PC-9 (cell line): Measurements from ENCODE around the gene RAB1B. TPM values are rescaled to one million over a fixed set of nuclear protein-coding genes. Genes with fewer than 3 reads are reported as not detected.
"Not testable (repeated sequence)": the region's sequence is repeated elsewhere in the genome, so short reads cannot be mapped to it uniquely, and the experiment has no call there.

ENCODE experiments used
- BruUV-seq: library from RNA; stranded (reverse); fragments of 400-500 nt; replicated peaks from 2 replicates; lab custom pipeline; 2021; lab: Mats Ljungman, UMichigan
- CTCF ChIA-PET: fragments of 300-600 bp; sonication (Branson Sonifier 250); formaldehyde crosslinking; loops from one replicate; lab custom pipeline; 2022; ENCODE audit warnings: antibody characterized with exemption; lab: Charles Lee
- POLR2A ChIA-PET: fragments of 300-600 bp; sonication (Branson Sonifier 250); formaldehyde crosslinking; loops from one replicate; lab custom pipeline; 2022; ENCODE audit warnings: antibody characterized with exemption; ENCODE audit not compliant: unreplicated experiment; lab: Charles Lee
- DNase-seq, 2 experiments: peaks; one replicate each; pipeline versions ENCODE4 v3.0.0 to v3.0.0-alpha.2; 2015 to 2022; ENCODE audit warnings: mixed read lengths in 1 of 2
- H2AFZ ChIP-seq: fragments of 200-600 bp; sonication (generic); 2 replicates; pipeline ENCODE4 v1.8.1; 2017; ENCODE audit warnings: antibody characterized with exemption
- H3F3A ChIP-seq: fragments of 200-600 bp; sonication (generic); 2 replicates; pipeline ENCODE4 v1.8.1; 2017; ENCODE audit warnings: antibody characterized with exemption, mild to moderate bottlenecking, low read depth; ENCODE audit not compliant: insufficient read depth
- H3K27ac ChIP-seq: fragments of 200-600 bp; sonication (generic); 2 replicates; pipeline ENCODE4 v1.6.1; 2016; ENCODE audit warnings: mixed run types
- H3K27me3 ChIP-seq: fragments of 200-600 bp; sonication (generic); 2 replicates; pipeline ENCODE4 v1.6.1; 2016; ENCODE audit warnings: low read depth, mixed run types; ENCODE audit not compliant: insufficient read depth
- H3K36me3 ChIP-seq: fragments of 200-600 bp; sonication (generic); 2 replicates; pipeline ENCODE4 v1.6.1; 2016; ENCODE audit warnings: low read depth, mixed run types
- H3K4me1 ChIP-seq: fragments of 200-600 bp; sonication (generic); replicated peaks from 2 replicates; pipeline ENCODE4 v1.6.1; 2016; ENCODE audit warnings: mixed run types; ENCODE audit not compliant: insufficient read depth
- H3K4me2 ChIP-seq: fragments of 200-600 bp; sonication (generic); 2 replicates; pipeline ENCODE4 v1.6.1; 2017; ENCODE audit warnings: mixed run types
- H3K4me3 ChIP-seq: fragments of 200-600 bp; sonication (generic); 2 replicates; pipeline ENCODE4 v1.6.1; 2016; ENCODE audit warnings: mixed run types
- H3K79me2 ChIP-seq: fragments of 200-600 bp; sonication (generic); 2 replicates; pipeline ENCODE4 v1.6.1; 2017; ENCODE audit warnings: low read depth, mixed run types
- H3K9me2 ChIP-seq: fragments of 200-600 bp; sonication (generic); 2 replicates; pipeline ENCODE4 v1.8.1; 2017; ENCODE audit warnings: mild to moderate bottlenecking; ENCODE audit not compliant: insufficient read depth
- H3K9me3 ChIP-seq: fragments of 200-600 bp; sonication (generic); 2 replicates; pipeline ENCODE4 v1.8.1; 2016; ENCODE audit warnings: low read depth; ENCODE audit not compliant: insufficient read depth
- H4K20me1 ChIP-seq: fragments of 200-600 bp; sonication (generic); 2 replicates; pipeline ENCODE4 v1.8.1; 2017; ENCODE audit not compliant: insufficient read depth
- EZH2 ChIP-seq: fragments of 200-600 bp; sonication (generic); IDR thresholded peaks from 2 replicates; pipeline ENCODE4 v1.8.0; 2017; ENCODE audit warnings: antibody characterized with exemption, low read depth
- intact Hi-C: fragments of 100-400 bp; cut with micrococcal nuclease; formaldehyde crosslinking; loops from one replicate; pipeline ENCODE4 v1.10.0; 2022; ENCODE audit not compliant: unreplicated experiment
- total RNA-seq: library from RNA; stranded (reverse); gene quantifications from 2 replicates; pipeline ENCODE4 v1.2.3, GENCODE V29; 2021
- TF ChIP-seq, protein P1 (sequence below): fragments of 200-600 bp; sonication (generic); conservative IDR thresholded peaks from 2 replicates; pipeline ENCODE4 v1.6.1; 2017; ENCODE audit warnings: mixed run types, antibody characterized with exemption, mild to moderate bottlenecking, moderate library complexity

RAB1B gene
- total RNA-seq, 1 experiment from 2014 or later: 232 TPM

DNA sequence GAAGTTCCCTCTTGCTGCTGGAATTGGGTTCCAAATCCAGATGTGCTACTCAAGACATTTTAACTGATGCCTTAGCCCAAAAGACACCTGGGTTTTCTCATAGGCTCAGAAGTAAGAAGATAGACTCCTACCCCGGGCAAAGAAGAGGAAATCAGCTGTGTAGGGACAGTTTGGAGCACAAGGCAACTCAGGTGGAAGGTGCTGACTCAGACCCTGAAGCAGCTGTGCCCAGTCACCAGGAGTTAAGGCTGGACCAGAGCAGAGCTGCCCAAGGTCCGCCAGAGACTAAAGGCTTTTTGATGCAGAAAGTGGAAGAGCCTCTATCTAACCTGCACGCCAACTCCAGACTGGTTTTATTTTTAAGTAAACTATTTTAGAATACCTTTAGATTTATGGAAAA lies 20.6 kb upstream of the RAB1B start:
- Histone ChIP-seq H3K27ac (no peak overlapping the region), H3K4me3 (no peak overlapping the region), H3K9me2 (no peaks in the 10 kb centered on the region), H3K36me3 (no peaks in the 10 kb centered on the region), H4K20me1 (no peaks in the 10 kb centered on the region), H3K4me2 (no peak overlapping the region), H3K79me2 (no peaks in the 10 kb centered on the region), H3K9me3 (no peaks in the 10 kb centered on the region), H3K4me1 (no peaks in the 10 kb centered on the region), H3K27me3 (no peaks in the 10 kb centered on the region), H2AFZ (no peak overlapping the region), H3F3A (no peaks in the 10 kb centered on the region; the same call in 1 of the 2 replicates)
- no TSS peak for BruUV-seq
- no peak for DNase-seq
- intact Hi-C loops: no loop called here
- TF ChIP-seq, protein P1, sequence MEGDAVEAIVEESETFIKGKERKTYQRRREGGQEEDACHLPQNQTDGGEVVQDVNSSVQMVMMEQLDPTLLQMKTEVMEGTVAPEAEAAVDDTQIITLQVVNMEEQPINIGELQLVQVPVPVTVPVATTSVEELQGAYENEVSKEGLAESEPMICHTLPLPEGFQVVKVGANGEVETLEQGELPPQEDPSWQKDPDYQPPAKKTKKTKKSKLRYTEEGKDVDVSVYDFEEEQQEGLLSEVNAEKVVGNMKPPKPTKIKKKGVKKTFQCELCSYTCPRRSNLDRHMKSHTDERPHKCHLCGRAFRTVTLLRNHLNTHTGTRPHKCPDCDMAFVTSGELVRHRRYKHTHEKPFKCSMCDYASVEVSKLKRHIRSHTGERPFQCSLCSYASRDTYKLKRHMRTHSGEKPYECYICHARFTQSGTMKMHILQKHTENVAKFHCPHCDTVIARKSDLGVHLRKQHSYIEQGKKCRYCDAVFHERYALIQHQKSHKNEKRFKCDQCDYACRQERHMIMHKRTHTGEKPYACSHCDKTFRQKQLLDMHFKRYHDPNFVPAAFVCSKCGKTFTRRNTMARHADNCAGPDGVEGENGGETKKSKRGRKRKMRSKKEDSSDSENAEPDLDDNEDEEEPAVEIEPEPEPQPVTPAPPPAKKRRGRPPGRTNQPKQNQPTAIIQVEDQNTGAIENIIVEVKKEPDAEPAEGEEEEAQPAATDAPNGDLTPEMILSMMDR: no peak
- no peak for TF ChIP-seq EZH2
- CTCF ChIA-PET: interaction anchor here (0.6 kb wide), 2 partner anchors 85 to 486 kb away, joined by 3 to 4 read pairs; no protein-coding TSS in a partner anchor
- POLR2A ChIA-PET: no interaction called here

DNA sequence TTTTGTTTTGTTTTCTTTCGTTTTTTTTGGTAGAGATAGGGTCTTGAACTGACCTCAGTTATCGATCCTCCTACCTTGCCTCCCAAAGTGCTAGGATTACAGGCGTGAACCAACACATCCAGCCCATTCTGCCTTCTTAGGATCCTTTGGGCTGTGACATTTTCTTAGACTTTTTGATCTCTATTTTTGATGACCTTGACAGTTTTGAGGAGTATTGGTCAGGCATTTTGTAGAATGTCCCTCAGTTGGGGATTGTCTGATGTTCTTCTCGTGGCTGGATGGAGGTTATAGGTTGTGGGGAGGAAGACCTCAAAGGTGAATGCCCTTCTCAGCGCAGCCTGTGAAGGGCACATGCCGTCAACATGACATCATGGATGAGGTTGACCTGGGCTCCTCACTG lies 19.5 kb upstream of the RAB1B start:
- DNase-seq: no peak

DNA sequence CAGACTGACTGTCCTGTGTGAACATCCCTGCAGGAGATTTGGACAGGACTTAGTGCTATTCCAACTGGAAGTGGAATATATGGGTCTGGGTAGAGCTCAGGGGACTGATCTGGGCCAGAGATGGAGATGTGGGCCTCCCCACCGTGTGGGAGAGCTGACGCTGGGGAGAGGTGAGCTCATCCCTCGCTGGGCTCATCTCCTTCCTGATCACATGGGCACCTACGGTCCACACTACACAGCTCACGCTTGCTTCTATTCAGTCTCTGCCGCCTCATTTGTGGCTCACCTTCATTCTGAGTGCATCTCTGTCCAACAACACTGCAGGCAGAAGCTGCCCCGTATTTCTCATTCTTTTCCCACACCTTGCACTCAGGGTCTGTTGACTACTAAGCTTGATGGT lies 16.6 kb upstream of the RAB1B start:
- Histone ChIP-seq H4K20me1 (no peaks in the 10 kb centered on the region), H3F3A (peaks cover 10% of the 10 kb centered on the region; the same call in 1 of the 2 replicates), H3K27me3 (no peaks in the 10 kb centered on the region), H2AFZ (no peak overlapping the region), H3K4me2 (no peak overlapping the region), H3K9me3 (no peaks in the 10 kb centered on the region), H3K9me2 (no peaks in the 10 kb centered on the region), H3K79me2 (no peaks in the 10 kb centered on the region), H3K4me3 (no peak overlapping the region), H3K4me1 (0 out of 2 replicates have a peak, but pooled peaks cover 2% of the 10 kb centered on the region), H3K36me3 (no peaks in the 10 kb centered on the region), H3K27ac (no peak overlapping the region)
- POLR2A ChIA-PET: interaction anchor here (0.5 kb wide), 1 partner anchor 43 kb away, joined by 6 read pairs; no protein-coding TSS in a partner anchor
- no peak for DNase-seq
- no TSS peak for BruUV-seq
- CTCF ChIA-PET: no interaction called here
- TF ChIP-seq, protein P1: no peak
- TF ChIP-seq EZH2: no peak
- intact Hi-C loops: no loop called here

More for the DNA sequence above, 19.5 kb upstream of the RAB1B start:
- ChIA-PET POLR2A (no interaction called here), CTCF (no interaction called here)
- H3K4me1 ChIP-seq: no peaks in the 10 kb centered on the region
- no peaks in the 10 kb centered on the region for H3K79me2 ChIP-seq
- BruUV-seq: no TSS peak
- no peaks in the 10 kb centered on the region for H3K9me3 ChIP-seq
- intact Hi-C loops: no loop called here
- no peaks in the 10 kb centered on the region for H3K36me3 ChIP-seq
- H3F3A ChIP-seq: no peaks in the 10 kb centered on the region; the same call in 1 of the 2 replicates
- no peaks in the 10 kb centered on the region for H4K20me1 ChIP-seq
- H3K4me2 ChIP-seq: no peak overlapping the region
- TF ChIP-seq, protein P1: no peak
- TF ChIP-seq EZH2: no peak
- H3K27me3 ChIP-seq: no peaks in the 10 kb centered on the region
- H3K9me2 ChIP-seq: no peaks in the 10 kb centered on the region
- no peak overlapping the region for H3K27ac ChIP-seq
- H2AFZ ChIP-seq: no peak overlapping the region
- H3K4me3 ChIP-seq: no peak overlapping the region

DNA sequence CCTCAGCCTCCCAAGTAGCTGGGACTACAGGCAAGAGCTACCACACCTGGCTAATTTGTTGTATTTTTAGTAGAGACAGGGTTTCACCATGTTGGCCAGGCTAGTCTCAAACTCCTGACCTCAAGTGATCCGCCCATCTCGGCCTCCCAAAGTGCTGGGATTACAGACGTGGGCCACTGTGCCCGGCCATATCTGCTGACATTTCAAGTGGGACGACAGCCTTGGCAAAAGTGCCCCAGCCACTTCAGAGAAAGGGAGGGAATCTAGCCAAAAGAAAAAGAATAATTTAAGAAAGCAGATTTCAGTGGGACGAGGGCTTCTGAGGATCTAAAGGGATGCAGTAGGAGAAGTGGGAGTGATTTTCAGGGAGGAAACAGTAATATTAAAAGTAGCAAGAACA lies 15.4 kb upstream of the RAB1B start:
- H3K36me3 ChIP-seq, DNase-seq, H3K79me2 ChIP-seq, H3K9me2 ChIP-seq, H3K4me1 ChIP-seq, BruUV-seq, H2AFZ ChIP-seq, H3K4me2 ChIP-seq, H3K9me3 ChIP-seq, H3K4me3 ChIP-seq, intact Hi-C loops, H4K20me1 ChIP-seq, H3K27ac ChIP-seq, CTCF ChIA-PET, POLR2A ChIA-PET, H3K27me3 ChIP-seq: not testable (repeated sequence)
- H3F3A ChIP-seq: peaks cover 15% of the 10 kb centered on the region; the same call in 1 of the 2 replicates
